Pulmonary artery endothelial cell (primary cell): ENCODE results near the gene TMEM184B. TPM values are rescaled to one million over a fixed set of nuclear protein-coding genes. Genes with fewer than 3 reads are reported as not detected.

ENCODE experiments used
- DNase-seq: peaks from one replicate; pipeline ENCODE4 v3.0.0-alpha.2; 2011; ENCODE audit warnings: low read depth, low spot score
- total RNA-seq: library from RNA; depleted of rRNA; stranded (reverse); fragments of >200 nt; gene quantifications from 2 replicates; pipeline ENCODE4 v1.2.3, GENCODE V29; 2014

TMEM184B gene
- total RNA-seq, 1 donor from 2014 or later, result 28.5 TPM

- no peak for DNase-seq
Measured at GRCh38 chr22:38228326-38228872, 44.4 kb downstream of the TMEM184B start.

- DNase-seq, result no peak
Measured at GRCh38 chr22:38226853-38227649, 45.8 kb downstream of the TMEM184B start.

GRCh38 chr22:38223289-38223960 lies 49.4 kb downstream of the TMEM184B start:
- DNase-seq, result no peak

GRCh38 chr22:38222797-38223119 lies 50.1 kb downstream of the TMEM184B start:
- no peak for DNase-seq

GRCh38 chr22:38221908-38222796 lies 50.7 kb downstream of the TMEM184B start:
- no peak for DNase-seq

GRCh38 chr22:38221407-38221806 lies 51.4 kb downstream of the TMEM184B start:
- DNase-seq, result no peak

GRCh38 chr22:38220653-38221386 lies 52.0 kb downstream of the TMEM184B start:
- no peak for DNase-seq

GRCh38 chr22:38220163-38220562 lies 52.6 kb downstream of the TMEM184B start:
- DNase-seq, result no peak

- DNase-seq, result no peak
Measured at GRCh38 chr22:38219632-38220031, 53.2 kb downstream of the TMEM184B start.

GRCh38 chr22:38218661-38219622 lies 53.9 kb downstream of the TMEM184B start:
- DNase-seq, result peak; percentile 86

- no peak for DNase-seq
Measured at GRCh38 chr22:38215156-38216038, 57.4 kb downstream of the TMEM184B start.

GRCh38 chr22:38214302-38215056 lies 58.3 kb downstream of the TMEM184B start:
- no peak for DNase-seq

GRCh38 chr22:38213990-38214301 lies 58.9 kb downstream of the TMEM184B start:
- DNase-seq, result no peak

GRCh38 chr22:38213319-38213989 lies 59.4 kb downstream of the TMEM184B start:
- no peak for DNase-seq

- no peak for DNase-seq
Measured at GRCh38 chr22:38212442-38212841, 60.4 kb downstream of the TMEM184B start.

- DNase-seq, result no peak
Measured at GRCh38 chr22:38211556-38211955, 61.3 kb downstream of the TMEM184B start.

- no peak for DNase-seq
Measured at GRCh38 chr22:38208551-38208968, 64.2 kb downstream of the TMEM184B start.
